Measurements from ENCODE around the gene ELF4. TPM values are rescaled to one million over a fixed set of nuclear protein-coding genes. Genes with fewer than 3 reads are reported as not detected.

ELF4 gene
- total RNA-seq, 6 experiments from 2014 or later, result 0.80 to 2.8 (median 1.6) TPM

DNA sequence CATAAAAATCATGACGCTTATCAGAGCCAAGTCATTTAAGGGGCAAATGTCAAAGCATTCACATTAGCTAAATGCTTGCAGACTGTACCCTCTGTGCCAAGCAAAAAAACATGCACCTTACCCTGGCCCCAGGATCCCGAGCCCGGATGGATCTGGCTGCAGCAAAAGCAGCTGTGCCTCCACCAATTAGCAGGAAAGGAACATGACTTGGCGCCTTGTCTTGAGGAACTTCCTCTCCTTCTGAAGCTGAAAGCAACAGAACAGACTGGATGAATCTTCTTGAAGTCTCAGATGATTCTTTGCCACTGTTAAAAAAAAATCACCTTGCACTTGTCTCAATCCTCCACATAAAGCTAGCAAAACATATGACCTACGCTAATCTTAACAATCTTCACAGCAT, 37.3 kb upstream of the ELF4 start:
- no peak for DNase-seq
- no peaks in the 10 kb centered on the region for H3K9me3 ChIP-seq
- peaks cover 0 to 48% (median 8%) of the 10 kb centered on the region in 4 donors for H3K36me3 ChIP-seq
- intact Hi-C loops (cut with DNase I), result no loop called here
- no peak overlapping the region for H3K27ac ChIP-seq
- TF ChIP-seq POLR2A (IDR thresholded peaks at IDR 0.05), result no peak
- TF ChIP-seq, protein P1, sequence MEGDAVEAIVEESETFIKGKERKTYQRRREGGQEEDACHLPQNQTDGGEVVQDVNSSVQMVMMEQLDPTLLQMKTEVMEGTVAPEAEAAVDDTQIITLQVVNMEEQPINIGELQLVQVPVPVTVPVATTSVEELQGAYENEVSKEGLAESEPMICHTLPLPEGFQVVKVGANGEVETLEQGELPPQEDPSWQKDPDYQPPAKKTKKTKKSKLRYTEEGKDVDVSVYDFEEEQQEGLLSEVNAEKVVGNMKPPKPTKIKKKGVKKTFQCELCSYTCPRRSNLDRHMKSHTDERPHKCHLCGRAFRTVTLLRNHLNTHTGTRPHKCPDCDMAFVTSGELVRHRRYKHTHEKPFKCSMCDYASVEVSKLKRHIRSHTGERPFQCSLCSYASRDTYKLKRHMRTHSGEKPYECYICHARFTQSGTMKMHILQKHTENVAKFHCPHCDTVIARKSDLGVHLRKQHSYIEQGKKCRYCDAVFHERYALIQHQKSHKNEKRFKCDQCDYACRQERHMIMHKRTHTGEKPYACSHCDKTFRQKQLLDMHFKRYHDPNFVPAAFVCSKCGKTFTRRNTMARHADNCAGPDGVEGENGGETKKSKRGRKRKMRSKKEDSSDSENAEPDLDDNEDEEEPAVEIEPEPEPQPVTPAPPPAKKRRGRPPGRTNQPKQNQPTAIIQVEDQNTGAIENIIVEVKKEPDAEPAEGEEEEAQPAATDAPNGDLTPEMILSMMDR (IDR thresholded peaks at IDR 0.05), result no peak
- WGBS (ENCODE audit: insufficient coverage, low coverage, low lambda C conversion rate, missing lambda C conversion rate), result 60% methylated on average over 4 of the region's 5 CpGs
- ATAC-seq, result no peak
- no peaks in the 10 kb centered on the region for H3K4me1 ChIP-seq
- H3K27me3 ChIP-seq, result no peaks in the 10 kb centered on the region
- no peak overlapping the region for H3K4me3 ChIP-seq

DNA sequence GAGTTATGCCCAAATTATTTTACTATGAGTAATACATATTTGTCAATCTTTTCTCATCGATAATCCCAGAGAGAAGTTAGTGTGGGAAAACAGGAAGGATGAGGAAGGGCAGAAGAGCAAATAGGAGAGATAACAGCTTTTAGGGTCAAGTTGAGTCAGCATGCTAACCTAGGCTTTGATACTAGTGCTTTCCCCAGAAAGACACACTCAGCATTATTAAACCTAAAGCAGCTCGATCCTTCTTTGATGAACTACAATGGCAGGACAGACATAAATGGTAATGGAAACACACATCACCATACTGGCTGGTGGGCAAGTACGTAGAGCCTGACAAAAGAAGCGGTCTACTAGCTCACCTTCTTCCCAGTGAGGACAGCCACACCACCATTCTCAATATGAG, 34.8 kb upstream of the ELF4 start:
- no peak for TF ChIP-seq POLR2A (IDR thresholded peaks at IDR 0.05)
- TF ChIP-seq, protein P1 (IDR thresholded peaks at IDR 0.05), result no peak
- no peaks in the 10 kb centered on the region for H3K4me1 ChIP-seq
- peaks cover 0 to 57% (median 8%) of the 10 kb centered on the region in 4 donors for H3K36me3 ChIP-seq
- H3K4me3 ChIP-seq, result no peak overlapping the region
- 69% methylated on average over 2 of the region's 4 CpGs for WGBS (ENCODE audit: insufficient coverage, low coverage, low lambda C conversion rate, missing lambda C conversion rate)
- no peaks in the 10 kb centered on the region for H3K9me3 ChIP-seq
- H3K27ac ChIP-seq, result no peak overlapping the region
- intact Hi-C loops (cut with DNase I), result no loop called here
- H3K27me3 ChIP-seq, result no peaks in the 10 kb centered on the region
- DNase-seq, result no peak
- ATAC-seq, result no peak

DNA sequence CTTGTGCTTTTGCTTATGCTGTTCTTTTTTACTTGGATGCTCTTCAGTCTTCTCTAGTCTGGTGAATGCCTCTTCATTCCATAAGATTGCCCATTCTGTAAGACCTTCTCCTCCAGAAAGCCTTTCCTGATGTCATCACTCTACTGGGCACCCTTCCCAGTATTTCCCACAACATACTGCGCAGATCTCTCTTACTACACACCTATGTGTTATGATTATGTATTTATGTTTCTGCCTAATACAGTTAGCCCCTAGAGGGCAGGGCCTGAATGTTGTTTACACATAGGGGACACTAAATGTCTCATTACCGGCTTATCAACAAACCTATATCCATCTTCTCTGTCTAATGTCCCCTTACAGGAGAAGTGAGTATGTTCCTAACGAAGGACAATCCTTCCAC, 34.2 kb upstream of the ELF4 start:
- TF ChIP-seq POLR2A (IDR thresholded peaks at IDR 0.05), result no peak
- TF ChIP-seq, protein P1 (IDR thresholded peaks at IDR 0.05), result no peak
- intact Hi-C loops (cut with DNase I), result no loop called here
- Histone ChIP-seq H3K36me3 (peaks cover 0 to 63% (median 8%) of the 10 kb centered on the region in 4 donors), H3K27me3 (no peaks in the 10 kb centered on the region), H3K27ac (no peak overlapping the region), H3K4me1 (no peaks in the 10 kb centered on the region), H3K9me3 (no peaks in the 10 kb centered on the region), H3K4me3 (no peak overlapping the region)
- 70% methylated on average over 3 of the region's 3 CpGs for WGBS (ENCODE audit: insufficient coverage, low coverage, low lambda C conversion rate, missing lambda C conversion rate)
- no peak for ATAC-seq
- no peak for DNase-seq

DNA sequence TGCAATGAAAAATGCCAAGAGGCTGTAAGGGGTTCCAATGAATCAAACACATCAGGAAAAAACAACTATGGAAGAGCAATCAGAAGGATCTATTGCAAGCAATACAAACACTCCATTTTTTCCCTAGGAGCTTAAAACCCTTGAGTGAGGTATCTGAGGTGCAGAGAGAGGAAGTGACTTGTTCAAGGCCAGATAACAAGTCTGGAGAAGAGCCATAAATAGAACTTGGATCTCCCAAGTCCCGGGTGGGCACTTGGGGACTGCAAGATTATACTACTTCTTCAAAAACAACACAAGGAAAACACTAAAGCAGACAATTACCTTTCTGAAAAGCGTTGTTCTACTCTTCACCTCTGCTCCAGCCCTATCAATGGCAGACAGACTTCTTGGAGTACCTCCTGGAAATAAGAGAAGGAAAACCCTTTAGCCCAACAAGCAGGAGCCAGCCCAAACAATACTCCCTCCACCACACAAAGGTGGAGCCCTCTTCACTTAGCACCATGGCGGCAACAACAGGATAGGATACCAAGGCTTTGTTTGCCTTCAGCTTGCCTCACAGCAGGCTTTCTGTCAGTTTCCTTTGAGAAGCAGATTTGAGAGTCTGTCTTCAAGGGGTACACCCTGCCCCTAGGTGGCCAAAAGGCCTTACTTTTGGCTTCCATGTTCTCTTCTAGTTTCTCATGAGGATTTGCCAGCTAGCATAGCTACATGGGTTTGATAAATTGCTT, 29.3 kb upstream of the ELF4 start:
- ATAC-seq, result no peak
- Histone ChIP-seq H3K9me3 (no peaks in the 10 kb centered on the region), H3K4me3 (no peak overlapping the region), H3K36me3 (peaks cover 0 to 50% (median 6%) of the 10 kb centered on the region in 4 donors), H3K27me3 (no peaks in the 10 kb centered on the region), H3K27ac (no peak overlapping the region), H3K4me1 (no peaks in the 10 kb centered on the region)
- intact Hi-C loops (cut with DNase I), result no loop called here
- 49% methylated on average over 2 of the region's 3 CpGs for WGBS (ENCODE audit: insufficient coverage, low coverage, low lambda C conversion rate, missing lambda C conversion rate)
- DNase-seq, result no peak
- no peak for TF ChIP-seq POLR2A (IDR thresholded peaks at IDR 0.05)
- TF ChIP-seq, protein P1 (IDR thresholded peaks at IDR 0.05), result no peak

Data from right lobe of liver (tissue), 6 donors.